ENCODE results near the gene HLA-E.
"Not testable (repeated sequence)": the region's sequence is repeated elsewhere in the genome, so short reads cannot be mapped to it uniquely, and the experiment has no call there.

Gene HLA-E

DNA sequence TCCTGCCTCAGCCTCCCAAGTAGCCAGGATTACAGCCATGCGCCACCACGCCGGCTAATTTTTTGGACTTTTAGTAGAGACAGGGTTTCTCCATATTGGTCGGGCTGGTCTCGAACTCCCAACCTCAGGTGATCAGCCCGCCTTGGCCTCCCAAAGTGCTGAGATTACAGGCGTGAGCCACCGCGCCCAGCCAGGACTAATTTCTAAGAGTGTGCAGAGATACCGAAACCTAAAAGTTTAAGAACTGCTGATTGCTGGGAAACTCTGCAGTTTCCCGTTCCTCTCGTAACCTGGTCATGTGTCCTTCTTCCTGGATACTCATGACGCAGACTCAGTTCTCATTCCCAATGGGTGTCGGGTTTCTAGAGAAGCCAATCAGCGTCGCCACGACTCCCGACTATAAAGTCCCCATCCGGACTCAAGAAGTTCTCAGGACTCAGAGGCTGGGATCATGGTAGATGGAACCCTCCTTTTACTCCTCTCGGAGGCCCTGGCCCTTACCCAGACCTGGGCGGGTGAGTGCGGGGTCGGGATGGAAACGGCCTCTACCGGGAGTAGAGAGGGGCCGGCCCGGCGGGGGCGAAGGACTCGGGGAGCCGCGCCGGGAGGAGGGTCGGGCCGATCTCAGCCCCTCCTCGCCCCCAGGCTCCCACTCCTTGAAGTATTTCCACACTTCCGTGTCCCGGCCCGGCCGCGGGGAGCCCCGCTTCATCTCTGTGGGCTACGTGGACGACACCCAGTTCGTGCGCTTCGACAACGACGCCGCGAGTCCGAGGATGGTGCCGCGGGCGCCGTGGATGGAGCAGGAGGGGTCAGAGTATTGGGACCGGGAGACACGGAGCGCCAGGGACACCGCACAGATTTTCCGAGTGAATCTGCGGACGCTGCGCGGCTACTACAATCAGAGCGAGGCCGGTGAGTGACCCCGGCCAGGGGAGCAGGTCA is at the start of gene HLA-E:
TSS of gene HLA-E (plus strand) at position 429 of the 945 bp plus-strand sequence. CDS start at position 452, 23 bp downstream.
- peak; percentile 79 for DNase-seq

DNA sequence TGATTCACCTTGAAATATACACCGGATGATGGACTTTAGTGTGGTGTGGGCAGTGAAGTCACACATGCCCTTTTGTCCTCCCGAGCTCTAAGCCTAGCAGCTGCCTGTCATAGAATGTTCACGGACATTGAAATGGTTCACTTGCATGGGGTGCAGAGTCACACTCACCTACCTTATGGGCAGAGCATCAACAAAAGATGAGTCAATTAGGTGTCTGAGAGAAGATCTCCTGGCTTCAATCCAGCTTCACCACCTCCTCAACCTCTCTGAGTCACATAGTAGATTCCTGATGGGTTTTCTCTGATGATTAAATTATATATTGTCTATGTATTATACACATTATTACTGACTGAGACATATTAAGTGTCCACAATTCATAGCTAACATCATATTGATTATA is 48.1 kb upstream of the HLA-E start:
- no peak for DNase-seq

DNA sequence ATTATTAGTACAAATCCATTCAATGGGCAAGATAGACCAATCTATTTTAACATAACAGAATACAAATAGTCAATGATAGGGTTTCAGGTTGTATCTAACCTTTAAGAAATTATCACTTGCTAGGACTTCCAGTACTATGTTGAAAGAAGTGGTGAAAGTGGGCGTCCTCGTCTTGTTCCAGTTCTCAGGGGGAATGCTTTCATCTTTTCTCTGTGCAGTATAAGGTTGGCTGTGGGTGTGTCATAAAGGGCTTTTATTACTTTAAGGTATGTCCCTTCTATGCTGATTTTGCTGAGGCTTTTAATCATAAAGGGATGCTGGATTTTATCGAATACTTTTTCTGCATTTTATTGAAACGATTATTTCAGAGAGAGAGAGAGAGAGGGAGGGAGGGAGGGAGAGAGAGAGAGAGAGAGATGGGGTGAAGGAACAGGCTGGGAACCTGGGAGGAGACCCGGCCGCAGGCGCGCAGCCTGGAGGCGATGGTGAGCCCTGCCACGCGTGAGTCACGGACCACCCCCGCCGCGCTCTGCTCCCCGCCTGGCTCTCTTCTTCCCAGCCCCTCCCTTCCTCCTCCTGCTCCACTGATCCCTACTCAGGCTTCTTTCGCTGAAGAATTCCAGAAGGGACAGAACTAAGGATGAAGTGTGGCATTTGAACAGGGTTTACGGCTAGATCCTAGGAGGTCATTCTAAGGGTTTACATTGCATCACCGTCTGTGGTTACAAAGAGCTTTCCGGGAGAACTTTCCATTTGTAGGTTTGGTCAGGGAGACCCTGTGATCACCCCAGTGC is 45.5 kb upstream of the HLA-E start:
- DNase-seq, result no peak

DNA sequence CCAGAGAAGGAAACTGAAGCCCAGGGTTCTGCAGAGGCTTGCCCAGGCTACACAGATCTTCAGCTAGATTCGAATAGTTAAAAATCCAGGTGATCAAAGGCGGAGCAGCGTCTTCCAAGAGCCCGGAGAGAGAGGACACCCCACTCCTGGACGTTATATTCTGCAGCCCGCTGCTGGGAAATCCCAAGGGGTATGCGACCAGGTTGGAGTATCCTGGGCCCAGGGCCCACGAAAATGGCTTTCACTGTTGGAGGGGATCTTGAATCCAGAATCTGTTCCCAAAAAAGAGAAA is 44.9 kb upstream of the HLA-E start:
- DNase-seq, result no peak

DNA sequence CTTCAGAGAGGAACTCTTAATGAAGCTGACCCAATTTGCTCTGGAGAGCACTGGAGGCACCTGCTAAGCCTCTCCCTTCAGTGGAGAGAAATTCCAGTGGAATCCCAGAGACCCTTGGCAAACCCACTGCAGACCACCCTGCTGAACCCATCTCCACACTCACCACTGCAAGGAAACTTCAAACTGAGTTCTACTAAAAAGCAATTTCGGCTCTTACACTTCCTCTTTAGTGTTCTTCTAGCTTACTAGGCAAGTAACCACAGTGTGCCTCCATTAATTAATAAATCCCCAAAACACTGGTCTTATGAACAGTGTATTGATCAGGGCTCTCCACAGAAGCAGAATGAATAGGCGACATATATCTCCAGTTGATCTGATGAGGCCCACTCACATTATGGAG is 43.0 kb upstream of the HLA-E start:
- DNase-seq, result no peak

DNA sequence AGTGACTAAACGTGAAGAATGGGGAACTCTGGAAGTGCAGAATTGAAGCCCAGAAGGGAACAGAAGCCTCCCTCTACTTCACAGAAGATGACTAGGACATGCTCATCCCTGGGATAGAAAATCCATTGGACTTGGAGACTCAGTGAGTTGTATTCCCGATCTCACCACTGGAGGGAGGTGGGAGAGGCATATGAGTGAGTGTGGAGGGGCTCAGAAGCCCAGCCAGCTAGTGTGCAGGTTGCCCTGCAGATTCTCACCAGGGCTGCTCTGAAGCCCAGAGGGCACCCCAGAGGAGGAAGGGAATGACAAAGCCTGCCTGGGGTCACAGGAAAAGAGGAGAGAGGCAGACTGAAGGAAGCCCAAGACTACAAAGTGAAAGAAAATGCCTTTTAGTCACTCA is 42.1 kb upstream of the HLA-E start:
- DNase-seq, result no peak

DNA sequence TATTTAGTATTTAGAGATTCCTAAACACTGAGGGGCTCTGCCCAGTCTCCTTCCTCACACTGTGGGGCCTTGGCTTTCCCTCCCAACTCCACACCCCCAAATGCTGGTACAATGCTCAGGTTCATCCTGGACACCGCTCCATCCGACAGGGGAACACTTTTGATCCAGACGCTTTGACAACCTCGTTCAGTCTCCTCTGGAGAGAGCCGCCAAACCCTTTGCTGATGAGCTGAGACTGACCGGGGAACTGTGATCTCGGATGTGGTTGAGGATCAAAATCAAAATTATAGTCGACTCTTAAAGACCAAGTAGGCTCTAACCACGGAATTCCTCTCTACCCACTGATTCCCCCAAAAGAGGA is 38.8 kb upstream of the HLA-E start:
- DNase-seq, result no peak

DNA sequence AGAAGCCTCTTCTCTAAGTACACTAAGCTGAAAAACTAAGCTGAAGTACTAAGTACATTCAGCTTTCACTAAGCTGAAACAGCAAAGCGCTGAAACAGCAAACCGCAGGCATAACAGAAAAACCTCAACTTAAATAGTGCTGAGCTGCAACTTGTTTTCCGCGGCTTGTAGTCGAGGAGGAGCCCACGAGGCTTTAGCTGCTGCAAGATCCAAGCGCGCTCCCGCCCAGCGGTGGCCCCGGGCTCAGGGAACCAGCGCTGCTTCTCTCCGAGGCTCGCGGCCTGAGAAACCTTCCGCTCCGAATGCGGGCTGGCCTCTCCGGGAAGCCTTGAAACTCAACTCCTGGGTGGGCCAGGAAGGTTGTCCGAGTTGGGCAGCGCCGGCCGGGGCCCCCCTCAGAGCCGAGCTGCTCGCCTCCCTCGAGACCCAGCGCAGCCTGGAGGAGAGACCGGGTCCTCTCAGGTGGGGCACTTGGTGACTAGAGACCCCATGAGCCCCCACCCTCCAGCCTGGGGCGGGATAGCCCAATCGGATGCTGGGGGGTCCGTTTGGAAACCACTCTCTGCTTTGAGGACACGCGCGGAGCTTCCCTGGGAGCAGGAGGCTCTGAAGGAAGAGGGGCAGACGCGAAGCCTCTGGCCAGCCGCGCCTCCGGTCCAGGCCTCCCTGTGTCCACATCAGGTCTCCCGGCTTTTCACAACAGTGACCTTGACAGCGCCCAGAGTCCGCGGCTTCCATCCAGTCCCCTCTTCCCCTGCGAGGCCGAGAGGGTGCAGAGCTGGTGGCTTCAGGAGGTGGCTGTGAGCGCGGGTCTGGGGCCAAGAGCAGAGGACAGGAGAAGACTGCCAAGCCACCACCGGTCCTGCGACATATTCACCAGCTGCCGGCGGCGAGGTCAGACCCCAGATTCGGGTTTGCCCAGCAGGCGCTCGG is 38.1 kb upstream of the HLA-E start:
- DNase-seq, result no peak

DNA sequence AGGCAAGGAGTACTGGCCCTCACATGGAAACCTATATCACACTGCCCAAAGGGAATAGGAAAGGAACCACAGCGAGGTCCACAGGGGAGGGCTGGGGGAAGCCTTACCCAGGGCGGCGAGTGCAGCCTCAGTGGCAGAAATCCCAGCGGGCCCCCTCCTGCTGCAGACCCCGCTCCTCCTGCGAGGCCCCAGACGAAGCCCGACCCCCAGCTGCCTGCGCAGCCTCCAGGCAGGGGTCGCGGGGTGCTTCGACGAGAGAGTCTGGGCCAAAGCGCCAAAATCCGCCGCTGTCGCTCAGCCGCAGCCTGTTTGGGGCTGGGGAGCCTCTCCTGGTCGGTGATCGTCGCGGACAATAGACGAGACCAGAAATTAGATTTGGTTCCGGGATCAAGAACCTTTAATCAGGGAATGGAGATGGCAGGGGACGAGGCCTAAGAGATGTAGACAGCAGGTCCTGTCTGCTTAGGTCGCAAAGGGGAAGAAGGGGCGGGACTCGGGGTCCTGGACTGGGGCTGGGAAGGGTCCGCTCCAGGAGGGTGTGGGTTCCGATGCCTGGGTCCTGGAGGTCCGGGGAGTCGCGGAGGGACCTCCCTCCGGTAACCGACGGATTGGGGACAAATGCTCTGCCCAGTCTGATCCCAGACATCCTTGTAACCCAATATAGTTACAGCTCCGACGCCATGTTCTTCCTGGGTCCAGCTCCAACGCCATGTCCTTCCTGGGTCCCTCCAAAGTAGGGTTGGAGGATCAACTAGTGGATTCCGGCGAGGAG is 36.4 kb upstream of the HLA-E start:
- DNase-seq, result no peak

DNA sequence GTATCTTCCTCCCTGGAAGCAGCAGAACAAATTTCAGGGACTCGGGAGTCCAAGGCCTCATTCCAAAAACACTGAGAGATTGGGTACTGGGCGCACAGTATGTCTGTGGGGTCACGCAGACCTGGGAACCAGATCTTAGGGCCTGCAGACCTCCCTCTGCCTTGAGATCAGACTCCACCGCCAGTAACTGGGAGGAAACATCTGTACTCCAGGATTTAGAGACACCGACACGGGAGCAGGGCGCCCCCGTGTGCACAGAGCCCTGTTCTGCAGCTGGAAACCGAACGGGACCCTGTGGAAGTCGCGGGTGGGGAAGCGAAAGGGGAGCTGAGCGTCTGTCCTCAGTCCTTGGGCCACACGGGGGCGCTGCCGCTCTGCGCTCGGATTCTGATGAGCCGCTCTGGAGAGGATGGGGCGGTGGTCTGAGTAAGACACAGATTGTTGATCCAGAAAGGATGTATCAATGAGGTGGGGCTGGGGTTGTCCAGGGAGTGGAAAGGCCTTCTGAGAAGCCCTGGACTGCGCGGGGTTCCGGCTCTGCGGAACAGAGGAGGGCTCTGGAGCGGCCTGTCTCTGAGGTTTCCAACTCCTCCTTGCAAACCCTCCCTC is 35.7 kb upstream of the HLA-E start:
- peak; percentile 91 for DNase-seq

DNA sequence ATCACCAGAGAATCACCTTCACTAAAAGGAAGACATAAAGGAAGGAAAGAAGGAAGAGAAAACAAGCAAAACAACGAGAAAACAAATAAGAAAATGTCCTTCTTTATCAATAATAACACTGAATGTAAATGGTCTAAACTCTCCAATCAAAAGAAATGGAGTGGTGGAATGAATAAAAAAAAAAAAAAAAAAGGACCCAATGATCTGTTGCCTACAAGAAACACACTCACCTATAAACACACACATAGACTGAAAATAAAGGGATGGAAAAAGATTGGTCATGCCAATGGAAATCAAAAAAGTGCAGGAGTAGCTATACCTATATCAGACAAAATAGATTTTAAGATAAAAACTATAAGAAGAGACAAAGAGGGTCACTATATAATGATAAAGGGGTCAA is 30.2 kb upstream of the HLA-E start:
- no peak for DNase-seq

DNA sequence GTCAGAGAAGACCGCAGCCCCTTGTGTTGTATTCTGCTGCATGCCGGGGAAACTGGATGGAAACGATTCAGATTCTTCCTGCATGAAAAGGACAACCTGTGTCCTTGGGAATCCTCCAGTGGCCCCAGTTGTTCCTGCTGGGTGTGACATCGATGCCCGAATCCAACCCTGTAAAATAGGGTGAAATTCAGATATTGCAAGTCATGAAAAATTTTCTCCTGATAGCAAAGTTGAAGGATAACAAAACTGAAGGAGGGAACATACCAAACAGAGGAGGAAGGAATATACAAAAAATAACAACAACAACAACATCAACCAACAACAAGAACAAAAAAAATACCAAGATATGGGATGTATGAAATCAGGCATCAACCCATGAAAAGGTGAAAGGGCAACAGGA is 28.3 kb upstream of the HLA-E start:
- DNase-seq, result no peak

DNA sequence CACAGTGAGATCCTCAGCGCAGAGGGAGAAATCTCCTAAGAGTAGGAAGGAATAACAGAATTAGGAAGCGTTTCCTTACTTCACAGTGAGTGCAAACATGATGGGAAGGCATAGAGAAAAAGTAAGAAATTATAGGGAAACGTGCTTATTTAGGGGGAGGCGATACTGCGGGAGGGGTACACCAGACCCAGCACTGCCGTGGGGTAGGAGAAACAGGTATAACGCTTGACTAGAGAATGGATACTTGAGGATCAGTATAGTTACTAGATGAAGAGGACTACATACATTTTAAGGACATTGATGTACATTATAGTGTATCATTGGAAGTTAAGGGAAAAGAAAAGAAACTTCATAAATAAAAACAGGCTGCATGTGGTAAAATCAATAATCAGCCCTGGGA is 26.8 kb upstream of the HLA-E start:
- DNase-seq, result no peak

DNA sequence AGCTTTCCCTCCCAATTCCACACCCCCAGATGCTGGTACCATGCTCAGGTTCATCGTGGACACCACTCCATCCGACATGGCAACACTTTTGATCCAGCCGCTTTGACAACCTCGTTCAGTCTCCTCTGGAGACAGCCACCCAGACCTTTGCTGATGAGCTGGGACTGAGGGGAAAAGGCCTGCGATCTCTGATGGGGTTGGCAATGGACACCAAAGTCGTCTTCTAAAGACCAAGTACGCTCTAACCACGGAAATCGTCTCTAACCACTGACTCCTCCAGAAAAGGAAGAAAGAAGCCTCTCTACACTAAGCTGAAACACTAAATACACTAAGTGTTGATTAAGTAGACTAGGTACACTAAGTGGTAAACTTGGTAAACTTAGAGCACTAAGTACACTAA is 26.1 kb upstream of the HLA-E start:
- DNase-seq, result no peak

DNA sequence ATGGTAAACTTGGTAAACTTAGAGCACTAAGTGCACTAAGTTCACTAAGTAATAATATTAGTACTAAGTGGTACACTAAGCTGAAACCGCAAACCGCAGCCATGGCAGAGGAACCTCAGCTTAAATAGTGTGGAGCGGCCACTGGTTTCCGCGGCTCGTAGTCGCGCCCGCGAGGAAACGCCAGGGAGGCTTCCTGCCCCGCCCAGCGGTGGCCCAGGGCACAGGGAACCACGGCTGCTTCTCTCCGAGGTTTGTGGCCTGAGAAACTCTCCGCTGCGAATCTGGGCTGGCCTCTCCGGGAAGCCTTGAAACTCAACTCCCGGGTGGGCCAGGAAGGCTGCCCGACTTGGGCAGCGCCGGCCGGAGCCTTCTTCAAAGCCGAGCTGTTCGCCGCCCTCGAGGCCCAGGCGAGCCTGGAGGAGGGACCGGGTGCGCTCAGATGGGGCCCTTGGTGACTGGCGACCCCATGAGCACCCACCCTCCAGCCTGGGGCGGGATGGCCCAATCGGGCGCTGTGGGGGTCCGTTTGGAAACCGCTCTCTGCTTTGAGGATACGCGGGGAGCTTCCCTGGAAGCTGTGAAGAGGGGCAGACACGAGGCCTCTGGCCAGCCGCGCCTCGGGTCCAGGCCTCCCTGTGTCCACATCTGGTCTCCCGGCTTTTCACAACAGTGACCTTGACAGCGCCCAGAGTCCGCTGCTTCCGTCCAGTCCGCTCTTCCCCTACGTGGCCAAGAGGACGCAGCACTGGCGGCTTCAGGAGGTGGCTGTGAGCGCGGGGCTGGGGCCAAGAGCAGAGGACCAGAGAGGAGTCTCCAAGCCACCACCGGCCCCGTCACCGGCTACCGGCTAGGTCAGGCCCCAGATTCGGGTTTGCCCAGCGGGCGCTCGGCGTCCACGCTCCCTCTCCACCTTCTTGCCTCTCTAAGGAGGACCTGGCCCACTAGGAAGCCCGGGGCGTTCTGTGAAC is 25.4 kb upstream of the HLA-E start:
- DNase-seq, result peak; percentile 70

DNA sequence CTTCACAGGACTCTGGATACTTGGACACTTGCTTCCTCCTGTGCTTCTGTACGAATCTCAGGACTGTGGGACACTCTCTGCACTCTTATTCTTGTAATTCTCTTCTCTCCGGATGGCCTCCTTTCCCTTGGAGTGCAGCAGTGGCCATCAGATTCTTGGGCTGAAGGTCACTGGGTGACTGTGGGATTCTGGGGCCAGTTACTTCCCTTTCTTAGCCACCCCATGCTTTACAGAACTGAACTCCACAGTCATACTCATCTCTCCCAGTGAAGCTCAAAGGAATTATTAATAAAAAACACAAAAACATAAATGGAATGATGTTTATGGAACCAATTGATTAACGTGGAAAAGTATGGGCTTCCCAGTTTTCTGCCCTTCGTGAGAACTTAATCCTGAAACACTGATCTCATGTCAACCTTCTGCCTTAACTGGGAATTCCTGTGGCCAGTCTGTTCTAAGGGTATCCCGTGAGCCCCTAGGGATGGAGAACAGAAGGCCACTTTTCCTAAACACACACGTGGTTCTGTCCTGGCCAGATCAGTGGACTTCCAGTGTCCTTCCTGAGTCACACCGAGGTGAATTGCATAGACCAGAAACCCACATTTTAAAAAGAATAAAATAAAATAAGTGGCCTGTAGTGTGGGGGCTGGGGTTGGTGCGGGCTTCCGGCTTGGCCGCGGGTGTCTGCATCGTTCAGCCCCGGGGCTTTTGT is 23.6 kb upstream of the HLA-E start:
- DNase-seq, result no peak

DNA sequence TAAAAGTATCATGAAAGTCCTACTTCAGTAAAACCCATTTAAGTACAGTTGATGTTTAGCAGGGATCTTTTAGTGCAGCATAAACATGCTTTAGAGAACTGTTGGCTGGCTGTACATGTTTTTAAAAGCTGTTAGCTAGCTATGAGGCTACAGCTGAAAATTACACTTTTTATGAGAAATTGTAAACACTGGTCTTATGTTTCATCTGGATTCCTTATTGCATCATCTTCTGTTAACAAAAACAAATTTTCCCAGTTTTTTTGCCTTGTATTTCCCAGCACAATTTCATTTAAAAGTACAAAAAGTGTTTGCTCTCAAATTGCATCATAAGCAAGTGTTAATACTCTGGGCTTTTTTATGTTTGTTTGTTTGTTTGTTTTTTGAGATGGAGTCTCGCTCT is 18.3 kb upstream of the HLA-E start:
- DNase-seq, result no peak

DNA sequence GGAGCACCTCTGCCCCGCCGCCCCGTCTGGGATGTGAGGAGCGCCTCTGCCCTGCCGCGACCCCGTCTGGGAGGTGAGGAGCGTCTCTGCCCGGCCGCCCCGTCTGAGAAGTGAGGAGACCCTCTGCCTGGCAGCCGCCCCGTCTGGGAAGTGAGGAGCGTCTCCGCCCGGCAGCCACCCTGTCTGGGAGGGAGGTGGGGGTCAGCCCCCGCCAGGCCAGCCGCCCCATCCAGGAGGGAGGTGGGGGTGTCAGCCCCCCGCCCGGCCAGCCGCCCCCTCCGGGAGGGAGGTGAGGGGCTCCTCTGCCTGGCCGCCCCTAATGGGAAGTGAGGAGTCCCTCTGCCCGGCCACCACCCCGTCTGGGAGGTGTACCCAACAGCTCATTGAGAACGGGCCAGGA is 14.2 kb upstream of the HLA-E start:
- not testable (repeated sequence) for DNase-seq

DNA sequence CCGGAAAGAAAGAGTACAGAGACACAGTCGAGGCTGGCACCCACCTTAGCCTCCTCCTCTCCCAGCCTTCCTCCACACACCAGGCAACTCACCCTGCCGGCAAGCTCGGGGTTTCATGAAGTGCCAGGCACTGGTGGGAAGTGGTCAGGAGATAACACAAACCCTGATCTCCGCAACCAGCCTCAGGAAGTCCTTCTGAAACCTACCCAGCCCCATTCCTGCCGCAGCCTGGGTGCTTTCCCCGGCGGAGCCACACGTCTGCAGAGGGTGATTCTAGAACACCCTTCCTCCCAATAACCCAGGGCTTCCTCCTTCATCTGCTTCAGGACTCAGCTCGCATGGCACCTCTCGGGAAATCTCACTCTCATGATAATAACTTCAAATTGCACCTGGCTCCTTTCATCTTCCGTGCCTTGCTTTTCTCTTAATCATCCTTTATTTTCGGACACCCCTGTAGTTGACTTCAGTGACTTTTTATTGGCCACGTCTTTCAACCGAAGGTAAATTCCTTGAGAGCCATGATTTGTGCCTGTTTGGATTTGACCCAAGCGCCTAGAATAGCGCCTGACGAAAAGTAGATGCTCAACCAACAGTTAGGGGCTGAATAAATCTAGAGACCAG is 8.7 kb upstream of the HLA-E start:
- peak; percentile 51 for DNase-seq

Data from activated CD4-positive, CD25-positive, alpha-beta regulatory T cell treated with anti-CD3 and anti-CD28 coated beads, Interleukin-2, amount 50 U/mL, for 72 hours (primary cell).